Upper lobe of right lung (tissue), 1 donor: ENCODE results near the gene KRT84. TPM values are rescaled to one million over a fixed set of nuclear protein-coding genes. Genes with fewer than 3 reads are reported as not detected.

Experiments
- ATAC-seq: fragments of 200-7000 bp; cut with Tn5 transposase; one replicate; pipeline ENCODE4 v1.9.1; 2020; ENCODE audit warnings: mild to moderate bottlenecking, moderate library complexity
- DNase-seq: peaks from one replicate; pipeline ENCODE4 v3.0.0-alpha.2; 2020
- H3K27ac ChIP-seq: fragments of 200-600 bp; one replicate; pipeline ENCODE4 v1.8.0; 2022
- H3K27me3 ChIP-seq: fragments of 200-600 bp; one replicate; pipeline ENCODE4 v1.8.0; 2022; ENCODE audit warnings: mild to moderate bottlenecking
- H3K36me3 ChIP-seq: fragments of 200-600 bp; one replicate; pipeline ENCODE4 v1.8.0; 2022
- H3K4me1 ChIP-seq: fragments of 200-600 bp; one replicate; pipeline ENCODE4 v1.8.0; 2022
- H3K4me3 ChIP-seq: fragments of 200-600 bp; one replicate; pipeline ENCODE4 v1.8.0; 2022; ENCODE audit warnings: mild to moderate bottlenecking
- H3K9me3 ChIP-seq: fragments of 200-600 bp; one replicate; pipeline ENCODE4 v1.8.0; 2022
- CTCF ChIP-seq: fragments of 200-600 bp; IDR thresholded peaks from one replicate; pipeline ENCODE4 v1.8.0; 2022; ENCODE audit warnings: antibody characterized with exemption
- intact Hi-C: fragments of 100-400 bp; cut with DNase I; formaldehyde crosslinking; loops from one replicate; pipeline ENCODE4 v1.11.0; 2022
- total RNA-seq: library from RNA; stranded (reverse); fragmentation: NEBNext Ultra II Directional; extraction: Animal tissue kit (Norgen Biotek cat#: 25700); gene quantifications from one replicate; pipeline ENCODE4 v1.2.1, GENCODE V29; 2021
- donor health status: DM: no; HTN: yes; CAD: no; lungs with severe emphysema.

Gene KRT84
- total RNA-seq, 1 donor from 2014 or later, result not detected

DNA sequence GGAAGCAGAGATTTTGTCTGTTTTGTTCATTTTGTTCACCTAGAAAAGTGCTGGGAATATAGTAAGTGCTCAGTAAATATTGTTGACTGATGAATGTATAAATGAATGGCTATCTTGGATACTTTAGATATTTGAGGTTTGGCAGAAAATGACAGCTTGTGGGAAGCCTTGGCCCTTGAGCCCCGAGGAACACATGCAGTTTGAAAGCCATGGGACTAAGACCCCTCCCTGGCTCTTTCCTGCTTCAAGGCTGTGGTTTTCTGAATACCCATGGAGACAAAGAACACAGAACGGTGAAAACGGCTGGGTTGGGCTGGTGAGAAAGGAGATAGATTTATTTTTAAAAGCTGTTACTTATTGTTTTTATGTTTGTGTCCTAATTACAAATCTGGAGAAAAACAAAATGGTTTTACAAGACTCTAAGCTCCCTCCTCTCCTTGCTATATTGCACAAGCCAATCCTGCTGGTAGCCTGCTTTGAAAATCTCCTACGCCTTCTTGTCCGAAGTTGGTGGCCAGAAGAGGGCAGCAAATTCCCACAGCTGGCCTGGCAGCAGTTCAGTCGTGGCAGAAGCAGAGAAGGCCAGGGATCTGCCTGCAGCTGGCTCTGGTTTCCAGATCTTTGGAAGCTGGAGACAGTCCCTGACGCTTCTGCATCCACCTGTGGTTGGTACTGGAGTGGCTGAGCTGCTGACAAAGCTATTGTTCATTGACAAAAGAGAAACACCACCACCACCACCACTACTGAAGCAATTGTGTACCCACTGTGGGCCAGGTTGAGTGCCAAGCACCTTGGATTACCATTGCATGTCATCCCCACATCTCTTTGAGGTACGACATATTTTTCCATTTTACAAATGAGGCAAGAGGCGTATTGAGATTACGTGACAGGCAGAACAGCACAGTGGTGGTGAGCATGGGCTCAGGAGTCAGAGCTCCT is 13.0 kb downstream of the KRT84 start:
- Histone ChIP-seq H3K4me1 (no peaks in the 10 kb centered on the region), H3K4me3 (no peak overlapping the region), H3K27me3 (no peaks in the 10 kb centered on the region), H3K9me3 (no peaks in the 10 kb centered on the region), H3K27ac (peak overlapping the region; percentile 68), H3K36me3 (no peaks in the 10 kb centered on the region)
- peak; percentile 82 for TF ChIP-seq CTCF
- DNase-seq (peak; percentile 86), ATAC-seq (peak; percentile 92)
- intact Hi-C loops, result no loop called here

GRCh38 chr12:52371716-52372115 is 13.7 kb downstream of the KRT84 start:
- H3K4me3 ChIP-seq, result no peak overlapping the region
- H3K36me3 ChIP-seq, result no peaks in the 10 kb centered on the region
- H3K9me3 ChIP-seq, result no peaks in the 10 kb centered on the region
- ATAC-seq, result no peak
- H3K27ac ChIP-seq, result peak overlapping the region; percentile 68
- DNase-seq, result no peak
- TF ChIP-seq CTCF, result no peak
- no peaks in the 10 kb centered on the region for H3K27me3 ChIP-seq
- intact Hi-C loops, result no loop called here
- H3K4me1 ChIP-seq, result no peaks in the 10 kb centered on the region

- no peaks in the 10 kb centered on the region for H3K27me3 ChIP-seq
- DNase-seq (no peak), ATAC-seq (no peak)
- TF ChIP-seq CTCF, result no peak
- no peaks in the 10 kb centered on the region for H3K36me3 ChIP-seq
- H3K4me1 ChIP-seq, result no peaks in the 10 kb centered on the region
- H3K4me3 ChIP-seq, result no peak overlapping the region
- no peaks in the 10 kb centered on the region for H3K9me3 ChIP-seq
- H3K27ac ChIP-seq, result peak overlapping the region; percentile 68
- intact Hi-C loops, result no loop called here
These were observed 14.4 kb downstream of the KRT84 start for GRCh38 chr12:52370926-52371608.

- H3K4me3 ChIP-seq, result no peak overlapping the region
- no peak for TF ChIP-seq CTCF
These were observed 15.6 kb downstream of the KRT84 start for GRCh38 chr12:52369809-52370208.

GRCh38 chr12:52369211-52369610 is 16.2 kb downstream of the KRT84 start:
- Histone ChIP-seq H3K4me3 (no peak overlapping the region), H3K27me3 (no peaks in the 10 kb centered on the region), H3K4me1 (no peaks in the 10 kb centered on the region), H3K9me3 (no peaks in the 10 kb centered on the region), H3K27ac (no peak overlapping the region), H3K36me3 (no peaks in the 10 kb centered on the region)
- DNase-seq (no peak), ATAC-seq (no peak)
- intact Hi-C loops, result no loop called here
- TF ChIP-seq CTCF, result no peak

More at GRCh38 chr12:52369809-52370208, 15.6 kb downstream of the KRT84 start:
- H3K36me3 ChIP-seq, result no peaks in the 10 kb centered on the region
- intact Hi-C loops, result no loop called here
- DNase-seq, result no peak
- no peak overlapping the region for H3K27ac ChIP-seq
- no peaks in the 10 kb centered on the region for H3K4me1 ChIP-seq
- no peaks in the 10 kb centered on the region for H3K9me3 ChIP-seq
- no peak for ATAC-seq
- no peaks in the 10 kb centered on the region for H3K27me3 ChIP-seq
